GM10266 (cell line): ENCODE results near the gene STAB1.

Experiments used
- DNase-seq: peaks from one replicate; pipeline ENCODE4 v3.0.0; 2012; ENCODE audit errors: extremely low spot score
- CTCF ChIP-seq: IDR thresholded peaks from 2 replicates; pipeline ENCODE4 v1.5.1; 2012; ENCODE audit warnings: mild to moderate bottlenecking, low read depth; ENCODE audit not compliant: control insufficient read depth, insufficient read depth; ENCODE audit errors: missing control alignments

The STAB1 gene

GRCh38 chr3:52504977-52505376 lies 9.8 kb downstream of the STAB1 start:
- no peak for DNase-seq
- TF ChIP-seq CTCF, result no peak

- no peak for DNase-seq
- TF ChIP-seq CTCF, result no peak
Measured at GRCh38 chr3:52506266-52506966, 11.3 kb downstream of the STAB1 start.

GRCh38 chr3:52507359-52507758 lies 12.2 kb downstream of the STAB1 start:
- no peak for TF ChIP-seq CTCF
- no peak for DNase-seq

GRCh38 chr3:52509753-52510328 lies 14.7 kb downstream of the STAB1 start:
- DNase-seq, result no peak
- TF ChIP-seq CTCF, result no peak

- TF ChIP-seq CTCF, result no peak
- no peak for DNase-seq
Measured at GRCh38 chr3:52511509-52511908, 16.4 kb downstream of the STAB1 start.

- TF ChIP-seq CTCF, result no peak
- no peak for DNase-seq
Measured at GRCh38 chr3:52512105-52512504, 17.0 kb downstream of the STAB1 start.

GRCh38 chr3:52512727-52513126 lies 17.6 kb downstream of the STAB1 start:
- no peak for TF ChIP-seq CTCF
- no peak for DNase-seq
